ENCODE results near the gene GTF3C5. TPM values are rescaled to one million over a fixed set of nuclear protein-coding genes. Genes with fewer than 3 reads are reported as not detected.
"Not testable (repeated sequence)": the region's sequence is repeated elsewhere in the genome, so short reads cannot be mapped to it uniquely, and the experiment has no call there.

GTF3C5 gene
- polyA plus RNA-seq, 1 experiment = 47.7 TPM

- Histone ChIP-seq H3K4me3 (ENCODE audit: low read depth, low read length) (no peak overlapping the region), H3K36me3 (ENCODE audit: control insufficient read depth, insufficient read depth, low read length) (no peaks in the 10 kb centered on the region), H3K27me3 (ENCODE audit: control insufficient read depth, insufficient read depth, low read length) (no peaks in the 10 kb centered on the region)
- no peak for TF ChIP-seq CTCF (IDR thresholded peaks at IDR 0.05; ENCODE audit: insufficient read depth, low read depth, low read length)
- no peak for DNase-seq (ENCODE audit: low read depth)
- ChIA-PET POLR2A (no interaction called here), CTCF (no interaction called here)
Measured at GRCh38 chr9:133071484-133072150, 40.8 kb downstream of the GTF3C5 start.

GRCh38 chr9:133072210-133072609, 41.4 kb downstream of the GTF3C5 start:
- DNase-seq (ENCODE audit: low read depth); H3K27me3 ChIP-seq (ENCODE audit: control insufficient read depth, insufficient read depth, low read length); POLR2A ChIA-PET; H3K36me3 ChIP-seq (ENCODE audit: control insufficient read depth, insufficient read depth, low read length); H3K4me3 ChIP-seq (ENCODE audit: low read depth, low read length); CTCF ChIA-PET: not testable (repeated sequence)

- POLR2A ChIA-PET = no interaction called here
- Histone ChIP-seq H3K27me3 (ENCODE audit: control insufficient read depth, insufficient read depth, low read length) (no peaks in the 10 kb centered on the region), H3K36me3 (ENCODE audit: control insufficient read depth, insufficient read depth, low read length) (no peaks in the 10 kb centered on the region), H3K4me3 (ENCODE audit: low read depth, low read length) (no peak overlapping the region)
- no peak for TF ChIP-seq CTCF (IDR thresholded peaks at IDR 0.05; ENCODE audit: insufficient read depth, low read depth, low read length)
- CTCF ChIA-PET = interaction anchor here (0.9 to 2.9 kb wide), 3 partner anchors 9 to 21 kb away, joined by 3 to 8 read pairs (median 3); no protein-coding TSS in a partner anchor
- no peak for DNase-seq (ENCODE audit: low read depth)
Measured at GRCh38 chr9:133073086-133074014, 42.6 kb downstream of the GTF3C5 start.

- Histone ChIP-seq H3K27me3 (ENCODE audit: control insufficient read depth, insufficient read depth, low read length) (no peaks in the 10 kb centered on the region), H3K36me3 (ENCODE audit: control insufficient read depth, insufficient read depth, low read length) (no peaks in the 10 kb centered on the region), H3K4me3 (ENCODE audit: low read depth, low read length) (no peak overlapping the region)
- ChIA-PET CTCF (interaction anchor here (0.7 to 7.4 kb wide), 6 partner anchors 10 to 70 kb away, joined by 3 to 45 read pairs (median 6); no protein-coding TSS in a partner anchor), POLR2A (no interaction called here)
- no peak for TF ChIP-seq CTCF (IDR thresholded peaks at IDR 0.05; ENCODE audit: insufficient read depth, low read depth, low read length)
- DNase-seq (ENCODE audit: low read depth) = peak; percentile 40
Measured at GRCh38 chr9:133074111-133074651, 43.4 kb downstream of the GTF3C5 start.

- no peak for TF ChIP-seq CTCF (IDR thresholded peaks at IDR 0.05; ENCODE audit: insufficient read depth, low read depth, low read length)
- ChIA-PET POLR2A (interaction anchor here (0.6 to 1.0 kb wide), 2 partner anchors 9 to 263 kb away, joined by 3 read pairs; no protein-coding TSS in a partner anchor), CTCF (interaction anchor here (0.8 to 7.4 kb wide), 7 partner anchors 12 to 75 kb away, joined by 3 to 45 read pairs (median 5); no protein-coding TSS in a partner anchor)
- H3K27me3 ChIP-seq (ENCODE audit: control insufficient read depth, insufficient read depth, low read length) = 0 out of 2 replicates have a peak, but pooled peaks cover 7% of the 10 kb centered on the region
- DNase-seq (ENCODE audit: low read depth) = peak; percentile 67
- no peak overlapping the region for H3K4me3 ChIP-seq (ENCODE audit: low read depth, low read length)
- H3K36me3 ChIP-seq (ENCODE audit: control insufficient read depth, insufficient read depth, low read length) = no peaks in the 10 kb centered on the region
Measured at GRCh38 chr9:133075925-133076630, 45.3 kb downstream of the GTF3C5 start.

All from BJ (cell line).